SW480 (cell line): ENCODE data around the gene RRBP1.

Source experiments
- DNase-seq: peaks from one replicate; pipeline ENCODE4 v3.0.0-alpha.2; 2016; ENCODE audit warnings: low spot score

The RRBP1 gene

DNA sequence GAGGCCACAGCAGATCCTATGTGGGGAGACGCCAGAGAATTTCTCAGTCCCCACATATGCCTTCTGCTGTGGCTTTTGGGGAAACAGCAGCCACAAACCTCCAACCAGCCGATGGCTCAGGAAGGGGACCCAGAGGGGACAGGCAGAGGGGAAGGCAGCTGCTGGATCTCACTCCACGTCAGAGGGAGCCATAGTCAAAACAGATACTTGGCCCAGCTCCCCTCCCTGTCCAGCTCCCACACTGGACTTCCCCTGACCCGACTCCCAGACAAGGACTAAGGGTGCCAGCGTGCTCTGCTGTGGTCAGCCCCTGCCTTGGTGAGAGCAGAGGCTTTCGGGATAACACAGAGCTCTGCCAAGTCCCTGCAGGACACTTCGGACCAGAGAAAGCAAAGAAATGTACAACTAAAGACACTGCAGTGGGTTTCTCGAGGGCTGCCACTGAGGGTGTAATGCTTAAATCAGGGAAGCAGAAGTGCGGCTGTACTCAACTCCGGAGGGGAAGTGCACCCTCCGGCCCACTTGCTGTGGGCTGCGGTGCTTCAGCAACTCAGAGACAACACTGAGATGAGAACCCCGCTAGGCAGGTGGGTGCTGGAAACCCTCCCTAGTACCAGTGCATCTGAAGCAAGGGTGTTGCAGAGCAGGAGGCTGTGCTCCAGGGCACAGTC, 47.2 kb downstream of the RRBP1 start:
- DNase-seq = no peak

DNA sequence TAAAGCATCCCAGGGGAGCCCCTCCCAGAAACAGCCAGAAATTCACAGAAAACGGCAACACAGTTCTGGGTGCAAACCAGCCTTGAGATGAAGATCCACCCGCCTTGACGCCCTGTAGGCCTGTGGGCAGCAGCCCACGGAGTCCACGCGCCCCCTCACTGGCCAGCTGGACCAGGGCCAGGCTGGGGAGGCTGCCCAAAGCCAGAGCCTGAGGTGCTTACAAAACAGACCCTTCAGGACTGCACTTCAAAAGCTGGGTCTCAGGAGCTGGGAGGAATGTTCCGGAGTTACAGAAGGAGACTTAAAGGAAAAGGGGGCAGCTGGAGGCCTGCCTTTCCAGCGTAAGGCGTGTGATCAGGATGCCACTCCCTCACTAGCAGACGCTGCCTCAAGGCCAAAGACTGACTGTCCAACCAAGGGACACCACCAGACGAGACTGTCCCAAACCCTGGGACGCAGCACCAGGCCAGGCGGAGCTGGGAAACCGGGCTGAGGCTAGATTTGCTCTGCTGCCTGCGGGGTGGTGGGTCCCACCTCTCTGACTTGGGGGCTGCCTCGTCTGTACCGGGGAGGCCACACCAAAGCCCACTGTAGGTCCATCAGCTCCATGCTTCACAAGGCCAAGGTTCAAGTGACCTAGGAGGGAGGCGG, 48.1 kb downstream of the RRBP1 start:
- DNase-seq = no peak

DNA sequence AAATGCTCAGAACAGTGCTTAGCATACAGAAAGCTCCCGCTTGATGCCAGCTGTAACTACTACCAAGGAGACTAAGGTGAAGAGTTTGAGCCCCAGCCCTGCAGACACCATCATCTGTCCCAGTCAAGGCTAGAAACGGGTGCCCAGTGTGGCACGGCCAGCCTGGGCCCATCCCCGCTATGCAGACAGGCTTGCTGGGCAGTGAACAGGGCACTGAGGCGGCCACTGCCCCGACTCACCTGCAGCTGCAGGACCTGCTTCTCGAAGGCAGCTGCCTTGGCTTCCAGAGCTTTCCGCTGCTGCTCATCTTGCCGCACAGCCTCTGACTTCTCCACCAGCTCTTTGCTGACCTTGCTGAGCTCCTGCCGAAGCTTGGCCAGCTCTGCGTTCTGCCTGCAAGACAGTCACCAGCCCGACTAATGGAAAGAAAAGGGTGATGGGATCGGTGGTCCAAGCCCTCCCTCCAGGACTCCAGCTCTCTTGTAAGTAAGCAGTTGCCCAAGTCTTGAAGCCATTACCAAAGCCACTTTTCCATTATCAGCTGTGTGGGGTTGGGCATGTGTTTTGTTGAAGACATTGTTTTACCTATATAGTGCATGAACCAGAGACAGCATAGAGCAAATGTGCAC, 48.7 kb downstream of the RRBP1 start:
- DNase-seq = no peak

DNA sequence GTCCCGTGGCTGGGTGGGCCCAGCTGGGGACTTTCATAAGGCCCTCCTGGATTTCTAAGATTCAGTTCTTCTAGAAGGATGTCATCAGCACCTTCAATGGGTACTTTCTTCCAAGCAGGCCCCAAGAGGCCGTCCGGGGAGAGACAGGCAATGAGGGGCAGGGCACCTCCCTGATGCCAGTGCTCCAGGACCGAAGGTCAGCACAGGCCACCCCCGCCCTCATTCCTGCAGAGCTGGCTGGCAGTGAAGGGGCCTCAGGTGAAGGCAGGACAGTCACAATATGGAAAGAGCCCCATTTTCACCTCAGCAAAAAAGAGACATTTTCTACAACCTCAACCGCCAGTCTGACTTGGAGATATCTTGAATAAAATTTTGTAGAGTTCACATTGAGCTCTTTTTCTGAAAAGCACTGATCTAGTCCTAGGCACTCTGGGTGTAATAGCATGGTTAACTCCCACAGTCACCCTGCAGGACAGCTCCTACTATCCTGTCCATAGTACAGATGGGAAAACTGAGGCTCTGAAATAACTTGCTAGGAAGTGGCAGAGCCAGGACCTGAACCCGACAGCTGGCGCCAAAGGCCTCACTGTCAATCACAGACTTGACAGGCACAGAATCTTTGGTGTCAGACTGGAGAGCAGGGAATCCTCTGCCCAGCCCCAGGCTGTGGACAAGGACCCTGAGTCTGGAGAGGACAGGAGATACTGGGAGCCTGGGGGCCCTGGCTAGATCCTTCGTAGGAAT, 50.3 kb downstream of the RRBP1 start:
- no peak for DNase-seq

DNA sequence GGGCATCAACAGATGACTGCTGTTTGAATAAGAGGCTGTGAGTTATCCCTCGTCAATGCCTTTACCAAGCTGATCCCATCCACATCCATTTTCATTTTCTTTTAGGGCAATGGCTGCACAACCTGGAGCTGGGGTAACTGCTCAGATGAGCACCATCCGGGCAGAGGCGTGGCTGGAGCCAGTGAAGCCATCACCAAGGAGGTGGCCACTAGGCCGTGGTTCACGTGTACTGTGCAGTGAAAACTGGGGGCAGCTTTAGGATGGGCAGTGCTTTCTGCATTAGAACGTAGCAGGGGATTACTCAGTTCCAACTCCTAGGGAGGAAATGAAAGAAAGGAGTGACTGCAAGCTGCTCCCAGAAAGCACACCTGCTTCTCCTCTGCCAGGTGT, 51.2 kb downstream of the RRBP1 start:
- DNase-seq = no peak

DNA sequence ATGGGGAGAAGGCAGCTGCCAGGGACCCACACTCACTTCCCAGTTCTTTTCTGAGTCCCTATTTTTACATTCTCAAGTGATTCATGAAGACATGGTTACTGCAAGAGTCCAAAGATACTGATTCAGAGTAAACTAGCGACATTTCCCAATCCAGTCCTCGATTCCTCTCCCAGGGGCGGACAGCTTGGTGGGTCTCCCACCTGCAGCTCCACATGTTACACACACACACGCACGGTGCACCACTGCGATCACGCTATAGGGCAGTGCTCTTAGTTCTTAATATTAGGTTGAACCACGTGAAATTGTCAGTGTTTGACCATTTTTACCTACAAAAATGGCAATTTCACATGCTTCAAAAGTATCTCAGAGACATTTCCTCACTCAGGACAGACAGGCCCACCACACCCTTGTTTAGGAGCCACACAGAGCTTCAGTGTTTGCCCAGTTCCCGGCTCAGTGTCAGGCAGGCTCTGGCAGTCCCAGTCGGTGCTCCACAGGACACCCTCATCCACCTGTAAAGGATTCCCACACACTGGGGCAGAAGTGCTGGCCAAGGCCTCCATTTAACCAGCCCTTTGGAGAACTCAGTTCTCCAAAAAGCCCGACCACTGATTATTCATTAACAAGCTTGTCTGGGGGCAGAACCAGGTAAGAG, 51.8 kb downstream of the RRBP1 start:
- DNase-seq = no peak

DNA sequence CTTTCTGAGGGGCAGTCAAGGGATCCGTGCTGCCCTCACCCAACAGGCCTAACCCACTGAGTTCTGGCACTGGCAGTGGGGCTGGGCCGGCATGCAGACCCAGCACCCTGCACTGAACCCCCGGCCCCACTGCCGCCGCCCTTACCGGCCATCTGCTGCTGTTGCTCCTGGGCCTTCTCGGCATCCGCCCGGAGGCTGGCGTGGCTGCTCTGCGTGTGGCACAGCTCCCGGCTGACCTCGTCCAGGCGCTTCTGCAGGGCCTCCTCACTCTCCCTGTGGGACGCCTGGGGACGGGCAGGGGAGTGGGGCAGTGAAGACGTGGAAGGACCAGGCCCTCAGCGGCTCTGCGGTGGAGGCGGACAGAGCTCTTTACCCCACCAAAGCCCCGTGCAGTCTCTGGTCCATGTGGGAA, 52.4 kb downstream of the RRBP1 start:
- DNase-seq = no peak

DNA sequence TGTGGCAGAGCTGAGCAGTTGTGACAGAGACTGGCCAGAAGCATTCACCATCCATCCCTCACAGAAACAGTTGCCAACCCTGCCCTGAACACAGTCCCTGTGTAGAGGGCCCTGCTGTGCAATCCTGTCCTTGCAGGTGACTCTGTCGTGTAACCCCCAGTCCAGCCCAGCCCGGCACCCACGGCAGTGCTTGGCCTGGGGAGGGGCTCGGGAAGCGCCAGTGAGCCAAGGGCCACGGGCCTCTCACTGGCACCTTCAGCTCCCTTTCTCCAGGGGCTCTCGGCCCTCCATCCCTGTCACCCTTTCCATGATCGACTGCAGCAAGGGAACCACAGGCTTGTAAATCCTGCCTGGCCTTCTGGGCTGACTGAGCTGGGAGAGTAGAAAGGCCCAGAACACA, 53.0 kb downstream of the RRBP1 start:
- no peak for DNase-seq

DNA sequence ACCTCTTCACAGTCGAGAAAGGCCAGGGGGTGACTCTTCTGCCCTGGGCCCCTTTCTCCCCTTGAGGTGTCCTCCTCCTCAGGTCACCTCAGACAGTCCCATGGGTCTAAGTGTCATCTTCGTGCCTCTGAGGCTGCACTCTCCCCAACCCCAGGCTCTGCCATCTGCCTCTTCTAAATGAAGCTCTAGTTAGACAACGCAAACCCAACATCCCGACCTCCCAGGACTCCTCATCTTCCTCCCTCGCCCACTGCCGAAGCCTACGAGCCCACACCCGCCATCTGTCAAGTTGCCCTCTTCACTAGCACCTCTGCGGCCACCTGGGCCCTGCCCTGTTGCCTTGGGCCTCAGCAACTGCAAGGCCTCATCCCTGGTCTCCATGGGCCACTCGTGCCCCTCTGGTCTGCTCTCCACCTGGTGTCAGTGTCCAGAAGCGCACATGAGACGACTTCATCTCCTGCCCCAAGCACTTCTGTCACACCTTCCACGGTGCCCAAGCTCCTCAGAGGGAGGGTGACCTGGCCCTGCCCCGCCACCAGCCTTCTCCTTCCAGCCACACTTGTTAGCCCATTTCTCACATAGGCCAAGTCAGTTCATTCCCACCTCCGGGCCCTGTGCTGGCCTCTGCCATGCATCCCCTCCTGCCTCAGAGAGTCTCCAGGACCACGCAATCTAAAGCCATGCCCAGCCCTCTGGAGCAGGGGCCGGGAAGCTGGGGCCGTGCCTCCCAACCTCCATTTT, 53.8 kb downstream of the RRBP1 start:
- no peak for DNase-seq

DNA sequence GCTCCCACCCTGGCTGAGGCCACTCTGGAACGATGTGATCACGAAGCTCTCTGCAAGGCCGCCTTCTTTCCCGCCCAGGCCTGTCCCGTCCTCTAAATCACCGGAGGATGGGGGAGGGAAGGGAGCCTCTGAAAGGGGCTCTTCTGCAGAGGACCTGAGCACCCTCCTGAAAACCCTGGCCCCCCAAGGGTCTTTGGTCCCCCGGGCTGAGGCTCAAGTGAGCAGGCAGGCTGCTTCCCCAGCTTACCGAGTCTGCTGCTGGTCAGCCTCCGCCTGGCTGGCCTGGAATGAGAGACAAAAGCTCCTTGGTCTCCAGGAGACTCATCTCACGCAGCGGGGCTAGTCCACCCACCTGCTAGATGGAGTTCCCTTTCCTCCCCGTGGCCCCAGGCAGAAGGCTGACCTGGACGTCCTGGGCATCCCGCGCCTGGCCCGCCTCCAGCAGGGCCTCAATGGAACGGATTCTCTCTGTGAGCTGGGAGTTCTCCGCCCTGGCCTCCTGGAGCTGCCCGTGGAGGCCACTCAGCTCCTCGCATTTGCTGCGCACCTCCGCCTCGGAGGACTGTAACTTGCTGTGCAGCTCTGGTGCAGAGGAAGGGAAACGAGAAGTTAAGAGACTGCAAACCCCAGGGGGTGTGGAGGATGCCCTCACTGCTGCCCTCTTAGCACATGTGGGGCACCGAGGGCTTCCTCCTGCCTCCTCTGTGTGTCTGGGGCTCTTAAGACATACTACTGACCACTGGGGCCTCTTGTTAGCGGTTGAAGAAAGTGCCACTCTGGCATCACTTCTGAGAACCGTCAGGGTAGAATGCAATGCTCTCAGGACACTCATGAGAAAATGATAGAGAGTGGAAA, 54.7 kb downstream of the RRBP1 start:
- no peak for DNase-seq

DNA sequence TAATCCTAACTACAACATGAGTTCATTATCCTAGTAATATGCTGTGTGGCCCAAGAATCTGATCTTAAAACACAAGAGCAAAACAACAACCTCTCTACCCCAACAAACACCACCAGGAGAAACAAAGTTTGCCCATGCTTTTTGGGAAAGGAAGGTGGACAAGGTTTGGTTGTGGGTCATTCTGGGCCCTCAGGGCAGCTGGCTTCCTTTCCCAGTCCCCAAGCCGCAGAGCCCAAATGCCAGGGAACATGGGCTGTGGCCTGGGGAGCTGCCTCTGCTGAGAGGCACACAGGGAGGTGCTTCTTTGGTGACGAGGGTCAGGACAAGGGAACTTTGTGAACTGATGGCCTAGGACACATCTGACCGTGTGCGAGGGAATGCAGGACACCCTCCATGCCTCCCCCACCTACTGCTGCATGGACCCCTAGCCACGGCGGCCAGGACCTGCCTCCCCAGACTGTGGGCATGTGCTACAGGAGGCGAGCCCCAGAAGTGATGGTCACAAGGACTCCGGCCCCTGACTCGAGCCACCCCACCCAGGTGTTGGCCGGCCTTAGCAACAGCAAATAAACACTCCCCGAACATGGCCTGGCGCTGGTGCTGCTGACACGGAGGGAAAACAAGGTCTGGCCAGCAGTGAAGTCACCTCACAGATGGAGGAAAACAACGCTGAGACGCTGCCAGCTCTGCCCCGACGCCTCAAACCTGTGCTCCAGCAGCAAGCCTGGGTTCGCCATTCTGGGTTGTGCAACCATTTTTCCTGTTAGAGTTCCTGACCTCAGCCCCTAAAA, 55.6 kb downstream of the RRBP1 start:
- no peak for DNase-seq

DNA sequence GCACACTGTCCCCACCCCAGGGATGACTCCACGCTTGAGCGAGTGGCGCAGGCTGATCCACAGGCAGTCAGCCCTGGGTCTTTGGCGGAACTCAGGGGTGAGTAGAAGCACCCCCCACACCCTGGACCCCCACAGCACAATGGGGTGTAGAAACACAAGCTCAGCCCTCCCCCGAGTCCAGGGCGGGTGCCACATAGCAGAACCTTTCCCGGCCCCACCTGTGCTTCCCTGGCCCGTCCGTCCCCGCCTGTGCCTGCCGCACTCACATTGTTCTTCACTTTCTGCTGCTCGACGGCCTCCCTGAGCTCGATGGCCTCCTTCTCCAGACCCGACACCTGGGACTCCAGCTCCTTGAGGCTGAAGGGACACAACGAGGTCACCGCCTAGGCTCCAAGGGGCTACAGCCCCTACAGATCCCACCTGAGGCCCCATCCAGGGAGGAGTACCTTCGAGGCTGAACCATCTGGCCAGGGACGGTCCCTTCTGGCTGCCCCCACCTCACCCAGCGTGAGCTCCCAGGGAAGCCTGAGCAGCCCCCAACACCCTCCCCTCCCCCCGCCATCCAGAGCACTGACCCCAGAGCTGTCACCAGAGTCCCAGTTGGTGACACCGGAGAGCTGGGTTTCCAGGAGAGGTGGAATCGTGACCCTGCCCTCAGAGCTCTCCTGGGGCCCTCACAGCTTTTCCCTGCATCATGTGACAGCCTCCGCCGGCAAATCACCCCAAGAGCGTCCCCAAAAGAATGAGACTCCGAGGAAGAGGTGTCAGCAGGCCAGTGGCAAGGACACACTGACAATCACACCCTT, 56.6 kb downstream of the RRBP1 start:
- DNase-seq = no peak

DNA sequence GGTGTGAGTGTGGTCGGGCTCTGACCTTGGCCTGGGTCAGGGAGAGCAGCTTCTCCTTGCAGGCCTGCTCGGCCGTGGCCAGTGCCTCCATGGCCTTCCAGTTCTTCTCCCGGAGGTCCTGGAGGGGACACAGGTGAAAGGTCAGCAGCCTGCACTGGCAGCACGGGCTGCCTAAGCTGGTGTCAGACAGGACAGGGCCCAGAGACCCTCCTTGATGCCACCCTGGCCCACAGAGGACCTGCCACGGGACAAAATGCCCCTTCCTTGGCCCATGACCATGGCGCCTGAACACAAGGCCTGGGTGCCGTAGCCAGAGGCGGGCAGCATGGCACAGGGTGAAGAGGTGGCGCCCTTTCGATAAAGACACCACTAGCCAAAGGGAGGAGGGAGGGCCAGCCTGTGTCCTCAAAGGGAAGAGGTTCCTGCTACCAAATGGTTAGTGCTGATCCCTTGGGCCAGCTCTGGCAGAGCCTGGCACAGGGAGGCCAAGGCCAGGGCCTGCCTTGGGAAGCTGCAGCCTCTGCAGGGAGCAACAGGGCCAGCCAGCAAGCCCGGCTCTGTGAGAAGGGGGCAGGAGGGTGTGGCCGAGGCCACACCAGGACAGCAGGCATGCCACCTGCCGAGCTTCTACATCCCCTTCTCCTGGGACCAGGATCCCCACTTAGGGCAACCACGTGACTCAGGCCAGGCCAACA, 57.3 kb downstream of the RRBP1 start:
- no peak for DNase-seq

DNA sequence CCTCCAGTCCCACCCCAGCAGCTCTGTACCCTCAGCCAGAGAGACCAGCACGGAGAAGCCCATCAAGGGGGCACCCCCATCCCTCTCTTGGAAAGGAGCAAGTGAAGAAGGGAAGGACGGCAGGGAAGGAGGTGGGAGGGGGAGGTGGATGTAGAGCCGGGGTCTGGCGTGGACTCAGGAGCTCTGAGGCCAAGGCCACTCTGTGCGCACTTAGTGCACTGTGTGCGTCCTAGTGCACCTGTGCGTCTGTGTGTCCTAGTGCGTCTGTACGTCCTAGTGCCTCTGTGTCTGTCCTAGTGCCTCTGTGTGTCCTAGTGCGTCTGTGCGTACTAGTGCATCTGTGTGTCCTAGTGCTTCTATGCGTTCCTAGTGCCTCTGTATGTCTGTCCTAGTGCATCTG, 58.0 kb downstream of the RRBP1 start:
- no peak for DNase-seq

DNA sequence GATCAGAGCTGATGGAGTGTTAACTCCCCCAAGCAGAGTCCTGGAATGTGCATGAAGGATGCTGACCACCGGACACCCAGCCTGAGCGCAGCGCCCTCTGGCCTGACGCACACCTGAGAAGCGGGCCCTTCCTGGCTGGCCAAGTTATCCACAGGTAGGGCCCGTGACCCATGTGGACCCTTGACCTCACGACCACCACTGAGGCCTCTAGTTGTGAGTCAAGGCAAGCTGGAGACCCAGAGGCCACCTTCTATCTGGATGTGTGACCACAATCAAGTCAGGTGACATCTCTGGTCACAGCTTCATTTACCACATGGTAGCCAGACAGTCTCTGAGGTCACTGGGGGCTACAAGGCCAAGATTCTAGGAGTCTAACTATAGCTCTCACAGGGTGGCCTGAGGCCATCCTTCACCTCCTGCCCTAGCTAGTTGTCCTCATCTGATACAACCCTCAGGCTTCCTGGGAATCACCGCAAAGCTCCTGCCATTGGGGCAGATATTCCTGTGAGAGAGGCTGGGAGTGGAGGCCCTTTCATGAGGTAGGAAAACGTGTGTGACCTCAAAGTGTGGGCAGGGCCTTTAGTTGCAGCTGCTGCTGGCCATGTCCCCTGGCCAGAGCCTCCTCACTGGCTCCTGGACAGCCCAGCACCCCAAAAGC, 59.1 kb downstream of the RRBP1 start:
- DNase-seq = no peak

DNA sequence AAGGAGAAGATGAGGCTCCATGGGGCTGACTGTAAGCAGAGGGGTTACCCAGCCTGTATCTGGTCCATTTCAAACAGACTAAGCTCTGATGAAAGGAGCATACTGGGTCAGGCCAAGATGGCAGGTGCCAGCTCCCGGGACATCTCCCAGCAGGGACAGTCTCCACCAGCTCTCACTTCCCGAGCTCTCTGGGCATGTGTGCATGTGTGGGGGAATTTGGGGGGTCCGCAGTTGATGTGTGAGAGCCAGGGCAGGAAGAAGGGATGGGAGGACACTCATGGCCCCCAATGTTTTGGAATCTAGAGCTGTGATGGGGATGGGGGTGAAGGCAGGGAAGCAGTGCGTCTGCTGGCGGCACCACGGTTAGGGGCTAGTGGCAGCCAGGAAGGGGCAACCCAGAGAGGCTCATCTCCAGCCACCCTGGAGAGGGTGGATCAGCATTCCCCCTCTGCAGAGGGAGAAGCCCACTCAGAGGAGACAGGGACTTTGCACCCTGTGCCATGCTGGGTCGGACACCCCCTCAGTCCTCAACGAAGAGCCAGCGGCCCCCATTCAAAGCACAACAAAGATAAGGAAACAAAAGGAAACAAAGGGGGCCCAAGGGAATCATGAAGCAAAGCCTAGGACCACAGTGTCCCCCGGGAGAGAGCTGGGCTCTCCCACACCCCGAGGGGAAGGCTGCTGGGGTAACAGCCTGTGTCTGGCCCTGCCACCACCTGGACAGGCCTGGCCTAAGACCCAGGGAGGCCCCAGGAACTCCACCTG, 59.8 kb downstream of the RRBP1 start:
- DNase-seq = no peak
